ENCODE data around the gene FGD5.

The FGD5 gene

DNA sequence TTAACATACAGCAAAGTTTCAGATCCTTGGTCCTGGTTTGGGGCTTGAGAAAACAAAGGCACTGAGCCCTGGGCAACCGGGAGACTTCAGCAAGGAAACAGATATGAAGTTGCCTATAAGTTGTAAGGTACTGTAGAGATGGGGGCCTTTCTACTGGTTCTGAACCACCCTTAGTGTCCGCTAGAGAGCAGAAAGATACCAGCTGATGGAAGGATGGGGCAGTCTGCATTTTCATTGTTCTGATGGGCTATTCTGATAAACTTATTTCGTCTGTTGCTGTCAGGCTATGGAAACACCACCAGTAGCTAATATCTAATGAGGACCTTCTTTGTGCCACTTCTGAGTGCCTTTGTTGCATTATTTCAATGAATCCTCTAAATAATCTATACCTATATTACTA, 38.7 kb downstream of the FGD5 start:
- H3K27ac ChIP-seq, result no peak overlapping the region
- H2AFZ ChIP-seq, result no peak overlapping the region
- H3K9ac ChIP-seq, result no peak overlapping the region
- H3K79me2 ChIP-seq, result no peaks in the 10 kb centered on the region
- H3K27me3 ChIP-seq (ENCODE audit: control insufficient read depth, insufficient read depth, low read length), result no peaks in the 10 kb centered on the region
- no peak for TF ChIP-seq CTCF (IDR thresholded peaks at IDR 0.05)
- no peak overlapping the region for H3K4me2 ChIP-seq (ENCODE audit: low read length)
- no peaks in the 10 kb centered on the region for H3K9me3 ChIP-seq (ENCODE audit: control insufficient read depth, low read length)
- H3K4me3 ChIP-seq (ENCODE audit: low read depth, low read length), result no peak overlapping the region
- no peaks in the 10 kb centered on the region for H3K4me1 ChIP-seq
- H3K36me3 ChIP-seq (ENCODE audit: control insufficient read depth, insufficient read depth, low read length), result no peaks in the 10 kb centered on the region

DNA sequence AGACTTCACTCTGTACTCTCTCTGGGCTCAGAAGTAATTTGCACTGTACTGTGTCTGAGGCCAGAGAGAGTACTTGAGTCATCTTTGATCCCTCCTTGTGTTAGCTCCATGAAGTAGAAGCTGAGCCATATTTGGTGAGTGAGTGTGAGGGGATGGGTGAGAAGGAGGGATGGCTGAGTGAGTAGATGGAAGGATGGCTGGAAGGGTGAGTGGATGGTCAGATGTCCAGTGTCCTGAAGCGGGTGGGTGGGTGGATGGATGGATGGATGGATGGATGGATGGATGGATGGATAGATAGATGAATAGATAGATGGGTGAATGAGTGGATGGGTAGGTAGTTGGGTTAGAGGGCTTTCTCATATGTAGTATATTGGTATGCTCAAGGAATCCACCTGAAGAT, 39.3 kb downstream of the FGD5 start:
- Histone ChIP-seq H3K79me2 (no peaks in the 10 kb centered on the region), H3K4me3 (ENCODE audit: low read depth, low read length) (no peak overlapping the region), H2AFZ (no peak overlapping the region), H3K27ac (no peak overlapping the region), H3K4me1 (no peaks in the 10 kb centered on the region), H3K27me3 (ENCODE audit: control insufficient read depth, insufficient read depth, low read length) (no peaks in the 10 kb centered on the region), H3K4me2 (ENCODE audit: low read length) (no peak overlapping the region), H3K9me3 (ENCODE audit: control insufficient read depth, low read length) (no peaks in the 10 kb centered on the region), H3K9ac (no peak overlapping the region), H3K36me3 (ENCODE audit: control insufficient read depth, insufficient read depth, low read length) (no peaks in the 10 kb centered on the region)
- no peak for TF ChIP-seq CTCF (IDR thresholded peaks at IDR 0.05)

DNA sequence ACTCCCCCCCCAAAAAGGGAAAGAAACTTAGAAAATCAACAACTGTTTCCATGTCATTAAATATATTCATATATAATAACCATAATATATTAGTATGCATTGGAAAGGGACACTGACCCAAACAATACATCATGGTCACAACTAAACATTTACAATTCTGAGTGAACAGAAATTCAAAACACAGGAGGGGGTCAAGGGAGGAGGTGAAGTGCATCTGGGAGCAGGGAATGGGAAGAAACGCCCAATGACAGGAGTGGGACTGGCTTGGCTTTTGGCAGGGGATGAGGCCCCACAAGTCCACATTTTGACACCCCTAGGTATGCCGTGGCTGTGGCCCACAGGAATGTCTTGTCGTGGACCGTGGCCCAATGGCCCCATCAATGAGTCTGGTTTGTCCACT, 41.1 kb downstream of the FGD5 start:
- Histone ChIP-seq H3K79me2 (no peaks in the 10 kb centered on the region), H3K4me3 (ENCODE audit: low read depth, low read length) (no peak overlapping the region), H3K36me3 (ENCODE audit: control insufficient read depth, insufficient read depth, low read length) (no peaks in the 10 kb centered on the region), H2AFZ (no peak overlapping the region), H3K27me3 (ENCODE audit: control insufficient read depth, insufficient read depth, low read length) (no peaks in the 10 kb centered on the region), H3K4me2 (ENCODE audit: low read length) (no peak overlapping the region), H3K4me1 (no peaks in the 10 kb centered on the region), H3K9ac (no peak overlapping the region), H3K9me3 (ENCODE audit: control insufficient read depth, low read length) (no peaks in the 10 kb centered on the region), H3K27ac (no peak overlapping the region)
- TF ChIP-seq CTCF (IDR thresholded peaks at IDR 0.05), result no peak

DNA sequence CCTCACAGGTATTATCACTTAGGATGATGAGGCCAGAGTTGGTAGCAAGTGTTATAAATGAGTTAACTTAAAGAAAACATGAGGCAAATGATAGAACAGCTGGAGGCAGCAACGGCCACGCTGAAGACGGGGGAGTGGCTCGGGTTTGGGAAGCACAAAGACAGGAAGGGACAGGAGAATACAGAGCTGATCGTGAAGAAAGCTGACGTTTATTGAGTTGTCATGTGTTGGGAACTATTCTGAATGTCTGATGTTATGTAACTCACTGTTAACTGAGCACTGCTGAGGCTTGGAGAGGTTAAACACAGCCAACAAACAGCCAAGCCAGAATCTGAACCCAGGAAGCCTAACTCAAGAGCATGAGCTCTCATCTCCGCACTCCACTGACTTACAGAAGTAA, 42.3 kb downstream of the FGD5 start:
- no peaks in the 10 kb centered on the region for H3K9me3 ChIP-seq (ENCODE audit: control insufficient read depth, low read length)
- H3K27ac ChIP-seq, result peak overlapping the region; percentile 8

More for the DNA sequence above, 42.3 kb downstream of the FGD5 start:
- no peak for TF ChIP-seq CTCF (IDR thresholded peaks at IDR 0.05)
- Histone ChIP-seq H3K79me2 (no peaks in the 10 kb centered on the region), H3K4me3 (ENCODE audit: low read depth, low read length) (no peak overlapping the region), H3K36me3 (ENCODE audit: control insufficient read depth, insufficient read depth, low read length) (no peaks in the 10 kb centered on the region), H3K4me2 (ENCODE audit: low read length) (no peak overlapping the region), H2AFZ (no peak overlapping the region), H3K4me1 (no peaks in the 10 kb centered on the region), H3K27me3 (ENCODE audit: control insufficient read depth, insufficient read depth, low read length) (no peaks in the 10 kb centered on the region), H3K9ac (no peak overlapping the region)

Measured in parathyroid adenoma (tissue), 2 donors.